CD14-positive monocyte (primary cell): ENCODE results near the gene RNF17. TPM values are rescaled to one million over a fixed set of nuclear protein-coding genes. Genes with fewer than 3 reads are reported as not detected.

Source experiments
- DNase-seq, 3 donors: peaks; one replicate each; pipeline ENCODE4 v3.0.0-alpha.2; 2011 to 2022
- H2AFZ ChIP-seq: 2 replicates; pipeline ENCODE4 v1.6.0; 2012; ENCODE audit warnings: mild to moderate bottlenecking, low read depth, low read length, inconsistent platforms; ENCODE audit not compliant: insufficient read depth, poor library complexity, severe bottlenecking
- H3K27ac ChIP-seq, 2 donors: 1 replicate in 1 of 2; 2 replicates in 1 of 2; pipeline ENCODE4 v1.5.1; 2012 to 2013; ENCODE audit warnings: low read length in 2 of 2, control low read depth in 1 of 2, inconsistent platforms in 1 of 2, low read depth in 1 of 2, mild to moderate bottlenecking in 1 of 2
- H3K27me3 ChIP-seq, 2 donors: one replicate each; pipeline versions ENCODE4 v1.6.0 to v1.6.1; 2011 to 2013; ENCODE audit warnings: low read length in 2 of 2; ENCODE audit not compliant: control insufficient read depth in 2 of 2, insufficient read depth in 2 of 2
- H3K36me3 ChIP-seq, 2 donors: replicated peaks in 1 of 2; 1 replicate in 1 of 2; 2 replicates in 1 of 2; pipeline versions ENCODE4 v1.5.1 to v1.6.1; 2012 to 2013; ENCODE audit warnings: low read length in 2 of 2, control low read depth in 1 of 2, inconsistent platforms in 1 of 2, mild to moderate bottlenecking in 1 of 2; ENCODE audit not compliant: insufficient read depth in 2 of 2, control insufficient read depth in 1 of 2
- H3K4me1 ChIP-seq, 2 donors: 1 replicate in 1 of 2; 2 replicates in 1 of 2; pipeline versions ENCODE4 v1.5.1 to v1.6.1; 2012 to 2013; ENCODE audit warnings: low read length in 2 of 2, control low read depth in 1 of 2, inconsistent platforms in 1 of 2, mild to moderate bottlenecking in 1 of 2, moderate library complexity in 1 of 2; ENCODE audit not compliant: insufficient read depth in 2 of 2, control insufficient read depth in 1 of 2
- H3K4me2 ChIP-seq: replicated peaks from 2 replicates; pipeline ENCODE3; 2012; ENCODE audit warnings: low read length, moderate library complexity, mild to moderate bottlenecking; ENCODE audit not compliant: poor library complexity, severe bottlenecking; ENCODE audit errors: extremely low read depth
- H3K4me3 ChIP-seq, 3 experiments: fragments of 200-600 bp in 1 of 3; sonication (generic) in 1 of 3; replicated peaks in 1 of 3; 1 replicate in 2 of 3; 2 replicates in 1 of 3; pipeline ENCODE4 v1.5.1; 2011 to 2013; ENCODE audit warnings: low read length in 3 of 3, mild to moderate bottlenecking in 3 of 3, control low read depth in 2 of 3, low read depth in 2 of 3, inconsistent platforms in 1 of 3, moderate library complexity in 1 of 3
- H3K79me2 ChIP-seq: 2 replicates; pipeline ENCODE4 v1.6.0; 2012; ENCODE audit warnings: mild to moderate bottlenecking, control low read depth, inconsistent platforms, low read length, moderate library complexity; ENCODE audit not compliant: insufficient read depth
- H3K9ac ChIP-seq: 2 replicates; pipeline ENCODE4 v1.6.0; 2017; ENCODE audit warnings: low read length, mild to moderate bottlenecking; ENCODE audit not compliant: insufficient read depth, poor library complexity, severe bottlenecking
- H3K9me3 ChIP-seq, 2 donors: replicated peaks in 1 of 2; 1 replicate in 1 of 2; 2 replicates in 1 of 2; pipeline versions ENCODE4 v1.5.1 to v1.6.1; 2012 to 2013; ENCODE audit warnings: low read length in 2 of 2, control low read depth in 1 of 2; ENCODE audit not compliant: control insufficient read depth in 1 of 2, insufficient read depth in 1 of 2
- H4K20me1 ChIP-seq: 2 replicates; pipeline ENCODE4 v1.6.0; 2012; ENCODE audit warnings: mild to moderate bottlenecking, low read length, control low read depth, moderate library complexity; ENCODE audit not compliant: insufficient read depth
- H3K27ac Mint-ChIP-seq, 7 donors: one replicate each; pipeline ENCODE4 v1.8.0; 2020; ENCODE audit warnings: mild to moderate bottlenecking in 7 of 7, mixed read lengths in 7 of 7, moderate library complexity in 6 of 7, inconsistent platforms in 2 of 7
- H3K27me3 Mint-ChIP-seq, 3 donors: one replicate each; pipeline ENCODE4 v1.8.0; 2021 to 2022; ENCODE audit warnings: low read depth in 3 of 3, mild to moderate bottlenecking in 3 of 3, mixed read lengths in 3 of 3, moderate library complexity in 3 of 3, inconsistent platforms in 1 of 3
- H3K36me3 Mint-ChIP-seq, 2 donors: one replicate each; pipeline ENCODE4 v1.8.0; 2020; ENCODE audit warnings: mixed read lengths in 2 of 2, inconsistent platforms in 1 of 2, mild to moderate bottlenecking in 1 of 2
- H3K4me1 Mint-ChIP-seq: one replicate; pipeline ENCODE4 v1.8.0; 2020; ENCODE audit warnings: mild to moderate bottlenecking, mixed read lengths
- H3K4me3 Mint-ChIP-seq, 2 donors: one replicate each; pipeline ENCODE4 v1.8.0; 2020; ENCODE audit warnings: mild to moderate bottlenecking in 2 of 2, mixed read lengths in 2 of 2, moderate library complexity in 1 of 2
- H3K9me3 Mint-ChIP-seq, 7 donors: one replicate each; pipeline ENCODE4 v1.8.0; 2020 to 2022; ENCODE audit warnings: mixed read lengths in 7 of 7, mild to moderate bottlenecking in 6 of 7, moderate library complexity in 6 of 7, inconsistent platforms in 2 of 7
- WGBS: methylation state at CpG from one replicate; pipeline ENCODE4 v1.1.5; 2013; ENCODE audit warnings: missing lambda C conversion rate; ENCODE audit not compliant: insufficient coverage; 5-methylcytosine and 5-hydroxymethylcytosine counted together
- intact Hi-C, 2 donors: fragments of 100-400 bp; cut with micrococcal nuclease; formaldehyde crosslinking; loops; one replicate each; pipeline versions ENCODE4 v1.15.0 to v1.15.1; 2023
- polyA plus RNA-seq, 3 donors: library from polyadenylated mRNA; depleted of rRNA in 1 of 3; unstranded in 2 of 3; stranded (reverse) in 1 of 3; fragments of 300-500 nt in 2 of 3; fragments of >200 nt in 1 of 3; fragmentation: Illumina TruSeq in 2 of 3; gene quantifications; 1 replicate in 2 of 3; 2 replicates in 1 of 3; pipeline ENCODE4 v1.2.3, GENCODE V29; 2012 to 2021
- TF ChIP-seq, protein P1 (sequence below): fragments of 200-600 bp; IDR thresholded peaks from one replicate; pipeline ENCODE4 v1.8.0; 2022; ENCODE audit warnings: antibody characterized with exemption, mild to moderate bottlenecking

RNF17 gene
- polyA plus RNA-seq, 3 donors: not detected

DNA sequence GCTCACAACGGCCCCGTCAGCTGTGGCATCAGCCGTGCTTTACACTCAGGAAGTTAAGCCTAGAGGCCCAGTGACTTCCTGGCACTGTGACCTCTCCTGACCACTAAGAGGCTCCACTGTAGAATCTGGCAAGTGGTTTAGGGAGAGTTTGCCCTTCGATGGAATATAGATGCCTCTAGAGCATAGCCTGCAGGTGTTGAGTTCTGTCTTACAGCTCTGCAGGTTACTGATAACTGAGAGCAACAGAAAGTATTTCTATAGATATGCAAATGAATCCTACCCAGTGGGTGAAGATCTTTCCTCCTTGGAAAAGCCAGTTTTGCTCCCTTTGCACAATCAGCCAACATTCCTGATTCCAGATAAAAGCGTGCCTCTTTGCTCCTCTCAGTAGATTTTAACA, 48.0 kb upstream of the RNF17 start:
- no peaks in the 10 kb centered on the region for H3K36me3 ChIP-seq
- no peaks in the 10 kb centered on the region for H3K36me3 Mint-ChIP-seq
- H3K4me1 Mint-ChIP-seq: peaks cover 6% of the 10 kb centered on the region
- intact Hi-C loops: no loop called here
- TF ChIP-seq, protein P1, sequence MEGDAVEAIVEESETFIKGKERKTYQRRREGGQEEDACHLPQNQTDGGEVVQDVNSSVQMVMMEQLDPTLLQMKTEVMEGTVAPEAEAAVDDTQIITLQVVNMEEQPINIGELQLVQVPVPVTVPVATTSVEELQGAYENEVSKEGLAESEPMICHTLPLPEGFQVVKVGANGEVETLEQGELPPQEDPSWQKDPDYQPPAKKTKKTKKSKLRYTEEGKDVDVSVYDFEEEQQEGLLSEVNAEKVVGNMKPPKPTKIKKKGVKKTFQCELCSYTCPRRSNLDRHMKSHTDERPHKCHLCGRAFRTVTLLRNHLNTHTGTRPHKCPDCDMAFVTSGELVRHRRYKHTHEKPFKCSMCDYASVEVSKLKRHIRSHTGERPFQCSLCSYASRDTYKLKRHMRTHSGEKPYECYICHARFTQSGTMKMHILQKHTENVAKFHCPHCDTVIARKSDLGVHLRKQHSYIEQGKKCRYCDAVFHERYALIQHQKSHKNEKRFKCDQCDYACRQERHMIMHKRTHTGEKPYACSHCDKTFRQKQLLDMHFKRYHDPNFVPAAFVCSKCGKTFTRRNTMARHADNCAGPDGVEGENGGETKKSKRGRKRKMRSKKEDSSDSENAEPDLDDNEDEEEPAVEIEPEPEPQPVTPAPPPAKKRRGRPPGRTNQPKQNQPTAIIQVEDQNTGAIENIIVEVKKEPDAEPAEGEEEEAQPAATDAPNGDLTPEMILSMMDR: no peak
- no peak for DNase-seq
- WGBS: no CpG with 5 or more reads among the region's 5 CpGs
- H3K9me3 ChIP-seq: no peaks in the 10 kb centered on the region
- H3K4me1 ChIP-seq: no peaks in the 10 kb centered on the region
- H3K27ac Mint-ChIP-seq: no peak overlapping the region
- no peak overlapping the region for H3K27ac ChIP-seq
- no peak overlapping the region for H3K4me3 ChIP-seq
- no peaks in the 10 kb centered on the region for H3K27me3 ChIP-seq
- no peak overlapping the region for H3K9ac ChIP-seq
- H3K4me3 Mint-ChIP-seq: no peak overlapping the region
- H3K4me2 ChIP-seq: no peak overlapping the region
- no peak overlapping the region for H2AFZ ChIP-seq
- H3K79me2 ChIP-seq: no peaks in the 10 kb centered on the region
- H3K9me3 Mint-ChIP-seq: peaks cover 0 to 1% (median 0%) of the 10 kb centered on the region in 7 donors
- peaks cover 2 to 8% (median 4%) of the 10 kb centered on the region in 3 donors for H3K27me3 Mint-ChIP-seq
- no peaks in the 10 kb centered on the region for H4K20me1 ChIP-seq

DNA sequence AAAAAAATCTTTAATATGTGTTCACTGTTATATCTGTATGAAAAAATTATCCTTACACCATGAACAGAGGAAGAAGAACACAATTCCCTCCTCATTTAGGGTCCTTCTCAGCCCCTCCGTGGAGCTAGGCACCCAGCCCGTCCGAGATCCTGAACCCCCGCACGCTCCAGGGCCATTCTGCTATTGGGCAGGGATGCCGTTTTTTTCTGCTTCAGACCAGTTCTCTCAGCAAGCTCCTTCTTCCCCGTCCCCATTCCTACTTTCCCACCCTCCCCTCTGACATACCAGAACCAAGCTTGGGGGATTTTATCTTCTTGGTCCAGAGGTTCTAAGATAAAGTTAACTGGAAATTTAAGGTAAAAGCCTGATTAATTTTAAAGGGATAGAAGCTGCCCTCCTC, 47.5 kb upstream of the RNF17 start:
- Histone ChIP-seq H3K4me1 (no peaks in the 10 kb centered on the region), H3K9ac (no peak overlapping the region), H2AFZ (no peak overlapping the region), H3K79me2 (no peaks in the 10 kb centered on the region), H3K4me2 (no peak overlapping the region), H3K4me3 (no peak overlapping the region), H3K36me3 (no peaks in the 10 kb centered on the region), H4K20me1 (no peaks in the 10 kb centered on the region), H3K27ac (no peak overlapping the region), H3K27me3 (no peaks in the 10 kb centered on the region), H3K9me3 (no peaks in the 10 kb centered on the region)
- TF ChIP-seq, protein P1: no peak
- peaks cover 6% of the 10 kb centered on the region for H3K4me1 Mint-ChIP-seq
- intact Hi-C loops: no loop called here
- peaks cover 2 to 8% (median 4%) of the 10 kb centered on the region in 3 donors for H3K27me3 Mint-ChIP-seq
- no peak for DNase-seq
- no peak overlapping the region for H3K4me3 Mint-ChIP-seq
- no peak overlapping the region for H3K27ac Mint-ChIP-seq
- WGBS: no CpG with 5 or more reads among the region's 7 CpGs
- peaks cover 0 to 1% (median 0%) of the 10 kb centered on the region in 7 donors for H3K9me3 Mint-ChIP-seq
- no peaks in the 10 kb centered on the region for H3K36me3 Mint-ChIP-seq
